ENCODE results near the gene CDH15. TPM values are rescaled to one million over a fixed set of nuclear protein-coding genes. Genes with fewer than 3 reads are reported as not detected.
A peak's percentile ranks its signal among the peaks of the same experiment; 100 is the strongest.
"Not testable (repeated sequence)": the region's sequence is repeated elsewhere in the genome, so short reads cannot be mapped to it uniquely, and the experiment has no call there.

Gene CDH15
- polyA plus RNA-seq, 3 donors: 1.5 to 5.0 (median 2.9) TPM

- DNase-seq (ENCODE audit: extremely low read depth in 1 of 11, low read depth in 9 of 11, low spot score in 4 of 11): no peak
Observed at GRCh38 chr16:89179656-89180315, 8.2 kb downstream of the CDH15 start.

DNA sequence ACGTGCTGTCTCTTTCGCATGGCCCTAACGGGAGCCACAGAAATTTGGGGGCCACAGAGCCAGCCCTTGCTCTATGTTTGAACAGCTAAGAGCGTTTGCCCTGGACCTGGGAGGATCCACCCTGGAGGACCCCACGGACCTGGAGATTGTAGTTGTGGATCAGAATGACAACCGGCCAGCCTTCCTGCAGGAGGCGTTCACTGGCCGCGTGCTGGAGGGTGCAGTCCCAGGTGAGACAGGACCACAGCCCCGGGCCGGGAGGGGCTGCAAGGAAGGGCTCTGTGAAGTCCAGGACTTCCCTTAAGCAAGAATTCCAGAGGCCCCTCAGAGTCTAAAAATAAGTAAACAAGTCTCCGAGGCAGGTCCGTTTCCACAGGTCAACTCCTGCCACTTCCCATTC, 11.9 kb downstream of the CDH15 start:
- no peak for DNase-seq (ENCODE audit: extremely low read depth in 1 of 11, low read depth in 9 of 11, low spot score in 4 of 11)

GRCh38 chr16:89183975-89184676, 12.6 kb downstream of the CDH15 start:
- no peak for DNase-seq (ENCODE audit: extremely low read depth in 1 of 11, low read depth in 9 of 11, low spot score in 4 of 11)

GRCh38 chr16:89184677-89184932, 13.1 kb downstream of the CDH15 start:
- no peak for DNase-seq (ENCODE audit: extremely low read depth in 1 of 11, low read depth in 9 of 11, low spot score in 4 of 11)

DNA sequence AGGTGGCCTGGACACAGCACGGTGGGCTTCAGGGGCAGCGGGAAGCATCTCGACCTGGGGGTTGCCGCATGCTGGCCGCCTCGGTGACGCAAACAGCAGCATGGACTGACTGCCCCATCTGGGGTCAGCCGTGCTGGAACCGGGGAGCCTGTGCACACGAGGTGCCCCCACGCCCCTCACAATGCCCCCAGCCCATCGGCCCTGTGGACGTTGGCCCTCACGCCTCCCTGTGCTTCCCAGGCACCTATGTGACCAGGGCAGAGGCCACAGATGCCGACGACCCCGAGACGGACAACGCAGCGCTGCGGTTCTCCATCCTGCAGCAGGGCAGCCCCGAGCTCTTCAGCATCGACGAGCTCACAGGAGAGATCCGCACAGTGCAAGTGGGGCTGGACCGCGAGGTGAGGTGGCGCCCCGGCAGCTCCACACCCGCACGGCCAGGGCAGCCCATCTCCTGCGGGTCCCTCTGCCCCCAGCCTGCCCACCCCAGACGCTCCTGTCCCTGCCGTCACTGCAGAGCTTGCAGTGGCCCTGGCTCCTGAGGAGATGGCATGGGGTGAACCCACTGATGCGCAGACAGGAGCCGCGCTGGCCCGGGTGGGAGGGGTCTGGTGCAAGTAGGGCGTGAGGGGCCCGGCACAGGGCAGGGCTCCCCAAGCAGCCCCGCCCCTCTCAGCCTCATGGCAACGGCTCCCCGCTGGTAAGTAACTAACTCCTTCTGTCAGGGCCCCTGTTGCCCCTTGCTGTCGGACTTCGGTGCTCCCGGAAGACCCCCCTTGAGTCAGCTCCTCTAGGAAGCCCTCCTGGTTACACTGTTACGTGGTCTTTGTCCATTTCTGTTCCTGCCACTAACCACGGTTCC, 13.6 kb downstream of the CDH15 start:
- no peak for DNase-seq (ENCODE audit: extremely low read depth in 1 of 11, low read depth in 9 of 11, low spot score in 4 of 11)

- not testable (repeated sequence) for DNase-seq (ENCODE audit: extremely low read depth in 1 of 11, low read depth in 9 of 11, low spot score in 4 of 11)
Observed at GRCh38 chr16:89185887-89186592, 14.5 kb downstream of the CDH15 start.

- DNase-seq (ENCODE audit: extremely low read depth in 1 of 11, low read depth in 9 of 11, low spot score in 4 of 11): not testable (repeated sequence)
Observed at GRCh38 chr16:89186593-89187031, 15.1 kb downstream of the CDH15 start.

DNA sequence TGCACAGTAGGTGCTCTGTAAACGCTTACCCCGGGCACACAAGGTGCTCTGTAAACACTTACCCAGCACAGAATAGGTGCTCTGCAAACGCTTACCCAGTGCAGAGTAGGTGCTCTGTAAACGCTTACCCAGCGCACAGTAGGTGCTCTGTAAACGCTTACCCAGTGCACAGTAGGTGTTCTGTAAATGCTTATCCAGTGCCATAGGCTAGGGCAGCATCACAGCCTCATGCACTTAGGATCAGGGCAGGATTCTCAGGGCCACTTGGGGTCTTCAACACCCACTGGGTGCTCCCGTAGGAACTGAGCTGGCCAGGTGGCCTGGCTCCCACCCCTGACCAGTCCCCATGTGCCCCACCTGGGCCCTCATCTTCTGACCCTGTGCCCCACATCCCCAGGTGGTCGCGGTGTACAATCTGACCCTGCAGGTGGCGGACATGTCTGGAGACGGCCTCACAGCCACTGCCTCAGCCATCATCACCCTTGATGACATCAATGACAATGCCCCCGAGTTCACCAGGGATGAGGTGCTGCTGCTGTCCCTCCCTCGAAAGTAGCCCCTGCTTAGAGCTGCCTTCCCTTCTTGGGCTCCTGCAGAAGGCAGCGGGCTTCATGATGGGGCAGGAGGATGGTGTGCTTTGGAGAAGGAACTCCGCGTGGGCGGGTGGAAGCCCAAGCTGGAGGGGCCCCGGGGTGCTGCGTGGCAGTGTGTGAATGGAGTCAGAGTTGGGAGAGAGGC, 15.7 kb downstream of the CDH15 start:
- DNase-seq (ENCODE audit: extremely low read depth in 1 of 11, low read depth in 9 of 11, low spot score in 4 of 11): no peak

DNA sequence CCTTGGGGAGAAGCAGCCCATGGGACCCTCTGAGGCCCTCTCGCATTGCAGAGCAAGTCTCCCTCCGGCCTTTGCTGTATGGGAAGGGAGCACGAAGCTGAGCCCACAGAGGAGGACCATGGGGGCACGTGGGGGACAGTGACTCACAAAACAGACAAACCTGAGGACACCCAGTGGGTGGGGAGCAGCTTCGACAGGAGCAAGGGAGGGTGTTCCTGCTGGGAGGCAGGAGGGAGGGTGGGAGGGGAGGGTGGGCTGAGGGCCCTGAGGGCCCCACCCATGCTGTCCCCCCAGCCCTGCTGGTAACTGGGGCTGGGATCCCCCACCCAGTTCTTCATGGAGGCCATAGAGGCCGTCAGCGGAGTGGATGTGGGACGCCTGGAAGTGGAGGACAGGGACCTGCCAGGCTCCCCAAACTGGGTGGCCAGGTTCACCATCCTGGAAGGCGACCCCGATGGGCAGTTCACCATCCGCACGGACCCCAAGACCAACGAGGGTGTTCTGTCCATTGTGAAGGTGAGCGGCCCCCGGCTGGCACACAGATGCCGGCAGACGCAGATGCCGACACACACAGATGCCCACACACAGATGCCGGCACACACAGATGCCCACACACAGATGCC, 16.3 kb downstream of the CDH15 start:
- DNase-seq (ENCODE audit: extremely low read depth in 1 of 11, low read depth in 9 of 11, low spot score in 4 of 11): no peak

- not testable (repeated sequence) for DNase-seq (ENCODE audit: extremely low read depth in 1 of 11, low read depth in 9 of 11, low spot score in 4 of 11)
Observed at GRCh38 chr16:89188471-89189357, 17.2 kb downstream of the CDH15 start.

DNA sequence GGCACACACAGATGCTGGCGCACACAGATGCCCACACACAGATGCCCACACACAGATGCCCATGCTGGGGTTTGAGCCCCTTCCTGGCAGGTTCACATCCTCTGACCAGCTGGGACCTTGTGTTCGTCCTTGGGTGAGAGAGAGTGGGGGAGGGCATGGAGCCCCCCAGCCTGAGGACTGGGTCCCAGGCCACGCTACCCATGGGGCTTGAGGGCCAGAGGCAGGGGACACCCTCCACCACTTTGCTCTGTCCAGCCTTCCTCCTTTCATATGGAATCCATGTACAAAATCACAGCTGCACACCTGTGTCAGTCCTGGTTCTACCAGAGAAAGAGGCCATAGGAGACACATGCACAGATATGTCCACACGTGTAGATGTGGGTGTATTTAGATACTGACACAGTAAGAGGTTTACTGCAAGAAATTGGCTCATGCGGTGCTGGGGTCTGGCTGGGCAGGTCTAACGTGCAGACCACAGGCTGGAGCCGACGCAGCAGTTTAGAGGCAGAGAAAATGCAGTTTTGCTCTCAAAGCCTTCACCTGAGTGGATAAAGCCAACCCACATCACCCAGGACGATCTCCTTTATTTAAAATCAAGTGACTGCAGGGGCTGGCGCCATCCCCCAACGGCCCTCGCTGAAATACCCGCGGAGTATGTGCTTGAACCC, 17.9 kb downstream of the CDH15 start:
- no peak for DNase-seq (ENCODE audit: extremely low read depth in 1 of 11, low read depth in 9 of 11, low spot score in 4 of 11)

DNA sequence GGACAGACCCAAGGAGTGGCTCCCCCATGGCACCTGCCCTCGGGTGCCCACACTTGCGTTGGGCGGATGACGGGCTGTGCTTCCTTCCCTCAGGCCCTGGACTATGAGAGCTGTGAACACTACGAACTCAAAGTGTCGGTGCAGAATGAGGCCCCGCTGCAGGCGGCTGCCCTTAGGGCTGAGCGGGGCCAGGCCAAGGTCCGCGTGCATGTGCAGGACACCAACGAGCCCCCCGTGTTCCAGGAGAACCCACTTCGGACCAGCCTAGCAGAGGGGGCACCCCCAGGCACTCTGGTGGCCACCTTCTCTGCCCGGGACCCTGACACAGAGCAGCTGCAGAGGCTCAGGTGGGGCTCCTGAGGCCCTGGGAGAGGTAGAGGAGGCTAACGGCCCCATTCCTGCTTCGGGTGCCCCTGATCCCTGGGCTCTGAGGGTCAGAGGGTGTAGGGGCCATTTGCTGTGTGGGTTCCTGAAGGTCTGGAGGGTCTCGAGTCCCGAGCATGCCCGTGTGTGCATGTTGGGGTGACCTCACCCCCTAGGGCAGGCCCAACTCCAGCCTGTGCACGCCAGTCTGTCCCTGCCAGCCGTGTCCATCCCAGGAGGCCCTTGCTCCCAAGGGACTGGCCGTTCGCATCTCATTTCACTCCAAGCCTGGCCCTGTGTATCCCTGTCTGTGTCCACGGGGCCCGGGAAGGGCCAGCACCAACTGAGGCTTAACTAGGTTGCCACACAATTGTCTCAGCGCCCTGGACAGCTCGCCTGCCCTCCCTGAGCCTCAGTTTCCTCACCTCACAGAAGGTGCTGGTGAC, 18.8 kb downstream of the CDH15 start:
- no peak for DNase-seq (ENCODE audit: extremely low read depth in 1 of 11, low read depth in 9 of 11, low spot score in 4 of 11)

DNA sequence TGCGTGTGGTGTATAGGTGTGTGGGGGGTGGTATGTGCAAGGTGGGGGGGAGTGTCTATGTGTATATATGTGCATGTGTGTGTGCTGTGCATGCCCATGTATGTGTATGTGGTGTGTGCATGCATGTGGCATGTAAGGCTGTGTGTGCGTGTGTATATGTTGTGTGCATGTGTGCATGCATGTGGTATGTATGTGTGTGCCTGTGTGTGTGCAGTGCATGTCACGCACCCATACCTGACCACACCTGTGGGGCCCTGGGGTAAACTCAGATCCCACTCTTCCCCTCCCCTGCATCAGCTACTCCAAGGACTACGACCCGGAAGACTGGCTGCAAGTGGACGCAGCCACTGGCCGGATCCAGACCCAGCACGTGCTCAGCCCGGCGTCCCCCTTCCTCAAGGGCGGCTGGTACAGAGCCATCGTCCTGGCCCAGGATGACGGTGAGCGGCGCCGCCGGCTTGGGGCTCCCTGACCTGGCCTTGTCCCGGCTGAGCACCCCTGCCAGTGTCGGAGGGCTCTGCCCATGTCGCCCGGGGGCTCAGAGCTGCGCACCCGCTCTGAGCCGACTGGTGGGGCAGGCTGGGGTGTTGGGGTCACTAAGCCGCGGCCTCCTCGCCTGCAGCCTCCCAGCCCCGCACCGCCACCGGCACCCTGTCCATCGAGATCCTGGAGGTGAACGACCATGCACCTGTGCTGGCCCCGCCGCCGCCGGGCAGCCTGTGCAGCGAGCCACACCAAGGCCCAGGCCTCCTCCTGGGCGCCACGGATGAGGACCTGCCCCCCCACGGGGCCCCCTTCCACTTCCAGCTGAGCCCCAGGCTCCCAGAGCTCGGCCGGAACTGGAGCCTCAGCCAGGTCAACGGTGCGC, 19.7 kb downstream of the CDH15 start:
- no peak for DNase-seq (ENCODE audit: extremely low read depth in 1 of 11, low read depth in 9 of 11, low spot score in 4 of 11)

GRCh38 chr16:89191901-89192185, 20.3 kb downstream of the CDH15 start:
- DNase-seq (ENCODE audit: extremely low read depth in 1 of 11, low read depth in 9 of 11, low spot score in 4 of 11): no peak

GRCh38 chr16:89192186-89192955, 20.8 kb downstream of the CDH15 start:
- peak in 1 of 11 donors; percentile 41 for DNase-seq (ENCODE audit: extremely low read depth in 1 of 11, low read depth in 9 of 11, low spot score in 4 of 11)

Data from renal cortex interstitium (tissue), 11 donors.